Ramos (cell line): ENCODE measurements around the gene HIVEP2.

Experiments
- in situ Hi-C: fragments of 300-500 bp; cut with MboI; formaldehyde crosslinking; loops from one replicate; pipeline ENCODE4 v1.14.3; 2022; ENCODE audit warnings: low sequenced_read_pairs; ENCODE audit not compliant: unreplicated experiment

Gene HIVEP2

DNA sequence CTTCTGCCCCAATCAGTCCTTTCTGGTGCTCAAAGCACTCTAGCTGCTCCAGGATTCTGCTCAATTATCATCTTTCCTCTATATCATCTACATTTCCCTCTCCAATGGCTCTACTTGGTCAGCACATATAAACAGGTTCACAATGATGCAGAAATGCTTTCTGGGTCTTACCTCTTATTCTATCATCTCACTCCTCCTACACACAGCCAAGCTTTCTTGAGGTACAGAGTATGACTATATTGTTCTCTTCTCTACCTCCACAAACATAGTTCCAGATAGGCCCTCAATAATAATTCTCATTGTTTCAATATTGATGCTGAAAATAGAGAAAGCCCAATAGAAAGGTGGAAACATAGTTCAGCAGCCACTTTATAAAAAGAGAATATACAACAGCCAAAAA is 48.2 kb downstream of the HIVEP2 start:
- in situ Hi-C loops: no loop called here

DNA sequence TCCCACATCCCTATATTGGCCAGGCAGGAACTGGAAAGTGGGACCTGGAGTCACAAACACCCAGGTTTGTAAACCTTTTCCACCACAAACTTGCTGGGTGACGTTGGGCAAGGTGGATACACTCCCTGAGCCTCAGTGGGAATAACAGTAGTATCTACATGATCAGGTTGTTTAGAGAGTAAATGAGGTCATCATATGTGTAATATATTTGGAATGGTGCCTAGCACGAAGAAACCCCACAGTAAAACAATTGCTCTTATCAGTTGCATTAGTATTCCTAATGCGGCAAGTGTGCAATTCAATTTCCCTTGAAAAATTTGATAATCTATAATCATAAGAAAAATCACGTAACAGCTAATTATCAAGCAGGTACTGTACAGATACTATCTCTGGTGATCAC is 51.9 kb downstream of the HIVEP2 start:
- in situ Hi-C loops: no loop called here

DNA sequence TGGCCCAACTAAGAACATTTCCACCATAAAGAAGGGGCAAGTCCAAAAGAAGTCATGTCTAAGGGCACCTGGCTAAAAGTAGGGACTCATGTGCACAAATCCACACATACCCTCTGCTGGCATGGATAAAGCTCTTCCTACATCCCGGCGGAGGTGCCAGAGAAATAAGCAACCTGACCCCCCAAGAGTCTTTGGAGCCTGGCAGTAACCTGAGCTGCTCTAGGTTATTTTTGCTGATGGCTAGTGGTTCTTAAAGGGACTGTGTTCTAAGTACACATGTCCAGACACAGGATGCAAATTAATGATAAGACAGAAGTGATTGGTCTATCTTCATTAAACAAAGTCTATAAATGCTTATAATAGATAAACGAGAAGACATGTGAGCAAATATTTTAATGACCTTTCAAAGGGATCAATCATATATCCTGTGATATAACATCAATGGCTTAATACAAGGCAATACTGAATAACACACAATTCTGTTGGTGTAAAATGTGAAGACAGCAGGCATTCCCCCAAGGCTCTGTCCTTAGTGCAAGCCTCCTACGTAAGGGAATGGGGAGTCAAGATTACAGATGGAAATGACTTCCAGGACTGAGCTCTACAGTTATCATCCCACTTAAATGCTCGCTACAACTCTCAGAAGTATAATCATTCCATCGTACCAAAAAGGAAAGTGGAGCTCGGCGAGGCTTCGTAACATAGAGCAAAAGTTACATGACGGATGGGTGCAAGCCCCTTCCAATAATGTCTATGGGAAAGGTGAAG is 52.5 kb downstream of the HIVEP2 start:
- in situ Hi-C loops: no loop called here

DNA sequence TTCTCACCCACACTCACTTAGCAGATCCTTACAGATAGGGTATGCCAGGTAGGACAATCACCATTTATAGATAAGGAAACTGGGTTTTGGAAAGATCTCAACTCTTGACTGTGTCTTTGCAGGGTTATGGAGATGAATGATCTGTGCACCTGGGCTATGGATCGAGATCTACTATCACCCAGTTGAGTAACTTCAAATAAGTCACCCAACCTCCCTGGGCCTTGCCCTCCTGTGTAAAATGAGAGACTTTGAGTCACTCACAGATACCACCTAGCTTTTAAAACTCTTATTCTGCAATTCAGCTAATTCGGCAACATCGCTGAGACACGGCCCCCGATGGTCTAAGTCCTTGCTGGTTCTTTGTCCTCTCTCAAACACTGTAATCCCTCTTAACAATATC is 53.5 kb downstream of the HIVEP2 start:
- in situ Hi-C loops: no loop called here

DNA sequence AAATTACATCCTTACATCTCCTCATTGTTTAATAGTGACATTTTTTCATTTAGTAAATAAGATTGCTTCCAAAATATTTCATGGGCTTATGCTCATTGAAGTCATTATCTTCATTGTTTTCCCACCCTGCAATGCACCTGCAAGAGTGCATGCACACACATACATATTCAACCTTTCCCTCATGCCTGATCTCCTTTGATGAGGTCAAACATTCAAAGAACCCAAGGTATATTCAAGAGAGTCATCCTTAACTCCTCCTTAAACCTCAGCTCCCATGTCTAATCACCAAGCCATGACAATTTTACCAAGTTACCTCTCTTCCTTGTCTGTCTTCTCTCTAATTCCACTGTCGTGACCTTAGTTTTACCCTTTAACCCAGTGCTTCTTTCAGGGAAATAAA is 56.5 kb downstream of the HIVEP2 start:
- in situ Hi-C loops: no loop called here

DNA sequence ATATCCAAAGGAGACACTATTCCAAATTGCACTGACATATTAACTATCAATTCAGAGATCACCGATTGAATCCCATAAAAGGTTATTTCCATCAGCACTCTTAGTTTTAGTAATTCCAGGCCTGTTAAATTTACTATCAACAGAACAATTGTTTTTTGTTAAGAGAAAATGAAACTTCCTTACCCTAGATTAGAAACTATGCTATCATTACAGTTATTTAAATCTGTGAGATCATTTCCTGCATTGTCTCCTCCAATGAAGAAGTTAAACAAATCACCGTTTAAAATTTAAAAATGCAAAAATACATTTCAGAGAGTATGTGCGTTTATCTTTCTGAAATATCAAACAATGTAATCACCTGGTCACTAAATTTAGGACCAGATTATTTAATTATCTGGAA is 57.5 kb downstream of the HIVEP2 start:
- in situ Hi-C loops: no loop called here

DNA sequence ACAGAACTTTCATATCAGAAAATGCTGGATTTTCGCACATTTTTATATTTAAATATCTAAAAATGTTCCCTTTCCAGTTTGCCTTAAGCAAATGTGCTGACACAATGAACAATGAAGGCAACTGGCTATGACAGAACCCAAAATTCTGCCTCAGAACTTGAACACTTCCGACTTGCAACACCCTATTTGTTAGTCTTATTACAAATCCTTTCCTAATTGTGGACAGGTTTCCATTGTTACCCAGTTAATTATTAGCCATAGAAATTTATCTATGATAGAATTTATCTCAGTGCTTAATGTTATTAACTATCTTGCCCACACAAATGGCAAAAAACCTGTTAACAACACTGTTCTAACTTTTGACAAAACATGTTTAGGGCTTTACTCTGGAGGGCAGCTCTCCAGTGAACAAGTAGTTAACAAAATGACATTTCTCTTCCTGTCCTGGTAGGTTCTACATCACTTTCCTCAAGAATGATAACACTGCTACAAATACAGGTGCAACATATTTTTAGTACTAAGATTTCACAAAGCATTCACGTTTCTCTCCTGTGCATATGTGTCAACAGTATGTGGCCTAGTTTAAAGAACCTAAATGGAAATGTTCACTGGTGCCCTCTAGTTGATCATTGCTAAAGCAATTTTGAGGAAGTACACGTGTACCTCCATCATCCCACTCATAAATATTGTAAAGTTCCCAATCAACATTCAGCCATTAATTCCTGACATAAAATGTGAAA is 58.4 kb downstream of the HIVEP2 start:
- in situ Hi-C loops: no loop called here

DNA sequence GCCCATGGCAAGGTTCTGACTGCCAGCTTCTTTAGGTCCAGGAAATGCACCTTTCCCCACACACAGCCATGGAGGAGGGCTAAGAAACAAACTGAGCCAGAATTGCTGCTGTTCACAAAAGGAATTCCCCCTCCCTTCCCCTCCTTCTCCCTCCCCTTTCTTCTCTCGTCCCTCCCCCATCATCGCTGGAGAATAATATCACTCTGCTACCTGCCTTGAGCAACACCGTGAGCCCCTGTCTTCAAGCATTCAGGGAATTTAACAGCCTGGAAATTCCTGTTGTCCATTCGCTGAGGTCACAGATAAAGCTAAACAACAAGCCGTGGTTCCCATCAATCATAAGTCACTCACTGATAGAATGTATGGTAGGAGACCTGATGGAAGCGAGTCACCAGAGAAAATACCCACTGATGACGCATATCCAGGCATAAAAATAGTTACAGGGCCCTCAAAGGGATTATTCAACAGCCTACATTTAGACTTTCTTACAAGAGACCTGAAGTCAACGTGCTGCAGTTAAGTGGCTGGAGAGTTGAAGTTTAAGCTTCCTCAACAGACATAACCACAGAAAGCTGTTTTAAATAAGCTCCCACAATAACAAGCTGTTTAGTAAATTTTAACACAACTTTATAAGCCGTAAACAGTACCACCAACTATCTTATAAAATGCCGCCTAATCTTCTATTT is 59.7 kb downstream of the HIVEP2 start:
- in situ Hi-C loops: no loop called here

DNA sequence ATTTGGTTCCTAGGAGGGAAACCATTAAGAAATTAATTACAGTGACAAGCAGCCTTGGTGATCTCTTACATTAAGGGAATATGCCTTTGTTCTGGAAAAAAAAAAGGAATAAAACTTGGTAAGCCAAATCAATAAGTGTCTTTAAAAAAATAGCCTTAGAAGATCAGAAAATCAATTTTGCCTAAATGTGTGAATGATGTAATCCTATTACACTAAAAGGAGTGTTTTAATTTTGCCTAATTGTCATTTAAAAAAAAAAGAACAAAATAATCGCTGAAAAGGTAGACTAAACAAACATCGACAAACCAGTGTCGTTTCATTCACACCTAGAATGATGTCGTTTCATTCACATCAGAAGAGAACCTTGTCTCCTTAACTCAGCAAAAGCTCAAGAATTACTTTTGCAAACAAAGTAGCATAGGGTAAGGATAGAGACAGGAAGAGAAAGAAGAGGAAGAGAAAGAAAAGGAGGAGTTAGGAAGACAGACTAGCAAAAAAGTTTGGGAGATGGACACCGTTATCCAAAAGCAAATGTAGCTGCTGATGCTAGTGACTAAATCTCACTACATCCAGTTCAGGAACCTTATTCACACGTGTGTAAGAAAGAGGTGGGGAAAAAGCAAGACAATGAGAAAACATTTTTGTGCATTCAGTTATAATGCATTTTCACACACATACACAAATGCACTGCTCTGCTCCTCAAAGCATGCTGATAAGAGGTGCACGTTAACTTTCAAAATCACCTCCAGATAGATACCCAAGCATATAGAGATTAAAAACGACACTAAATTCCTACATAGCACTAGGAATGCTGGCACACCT is 60.6 kb downstream of the HIVEP2 start:
- in situ Hi-C loops: no loop called here

DNA sequence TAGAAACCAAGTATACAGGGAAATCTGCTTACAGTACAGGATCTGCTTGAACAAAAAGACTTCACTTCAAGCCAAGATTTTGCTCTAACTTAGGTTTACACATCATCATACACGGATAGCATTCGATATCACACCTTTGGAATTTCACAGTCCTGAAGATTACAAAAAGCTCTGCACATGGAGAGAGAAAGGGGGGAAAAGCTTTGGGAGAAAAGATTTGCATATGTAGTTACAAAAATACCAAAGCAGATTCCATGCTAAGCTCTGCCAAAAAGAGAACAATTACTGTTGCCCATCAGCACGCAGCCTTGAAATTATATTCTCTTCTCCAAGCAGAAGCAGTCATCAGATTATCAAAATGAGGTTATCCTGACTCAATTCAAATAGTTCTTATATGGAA is 62.0 kb downstream of the HIVEP2 start:
- in situ Hi-C loops: no loop called here

DNA sequence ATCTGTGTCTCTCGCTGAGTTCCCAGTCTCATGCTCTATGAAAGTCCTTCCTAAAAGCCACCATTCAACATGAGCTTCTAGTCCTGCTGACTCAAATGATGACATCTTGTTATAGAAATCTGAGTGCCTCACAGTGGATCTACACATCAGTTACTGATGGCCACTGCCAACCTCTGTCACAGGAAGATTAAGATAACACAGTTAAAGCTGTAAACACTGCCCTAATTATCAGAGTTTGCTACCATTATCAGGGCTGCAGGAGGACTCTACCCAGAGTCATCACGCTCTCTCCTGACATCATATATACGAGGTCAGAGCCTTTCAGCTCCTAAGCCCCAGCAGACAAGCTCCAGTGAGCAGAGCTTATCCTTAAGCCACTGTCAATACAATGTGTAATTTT is 63.2 kb downstream of the HIVEP2 start:
- in situ Hi-C loops: no loop called here

DNA sequence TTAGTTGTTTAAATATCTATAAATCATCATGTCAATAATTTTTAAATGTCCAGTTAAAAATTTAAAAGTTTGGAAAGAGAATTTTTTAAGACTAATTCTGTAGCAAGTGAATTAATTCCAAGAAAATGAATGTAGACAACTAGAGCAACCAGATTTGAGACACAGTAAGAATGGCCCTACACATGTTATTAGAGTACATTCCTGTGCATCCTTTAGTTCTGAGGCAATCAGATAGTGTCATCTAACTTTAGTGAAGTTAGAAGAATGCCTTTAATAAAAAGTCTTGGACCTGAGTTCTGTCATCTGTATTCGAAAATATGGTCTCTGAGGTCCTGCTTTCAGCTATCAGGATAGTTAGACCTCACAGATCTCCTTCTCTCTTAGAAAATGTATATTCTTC is 63.7 kb downstream of the HIVEP2 start:
- in situ Hi-C loops: no loop called here

DNA sequence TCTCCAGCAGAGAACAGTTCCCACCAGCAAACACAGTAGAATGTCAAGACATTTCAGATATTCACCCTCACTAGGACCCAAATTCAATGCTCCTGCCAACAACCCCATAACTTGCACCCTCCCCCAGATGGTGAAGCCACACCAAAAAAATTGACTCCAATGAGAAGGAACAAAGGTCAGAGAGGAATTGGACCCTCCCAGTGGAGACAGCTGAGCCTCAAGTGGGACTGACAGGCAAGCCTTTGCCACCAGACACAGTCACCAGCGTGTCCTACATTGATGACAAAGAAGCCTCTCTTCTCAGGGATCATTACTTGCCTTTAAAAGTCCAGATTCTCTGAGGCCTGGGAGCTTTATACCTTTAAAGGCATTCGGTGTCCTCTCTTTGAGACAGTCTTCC is 64.8 kb downstream of the HIVEP2 start:
- in situ Hi-C loops: no loop called here

DNA sequence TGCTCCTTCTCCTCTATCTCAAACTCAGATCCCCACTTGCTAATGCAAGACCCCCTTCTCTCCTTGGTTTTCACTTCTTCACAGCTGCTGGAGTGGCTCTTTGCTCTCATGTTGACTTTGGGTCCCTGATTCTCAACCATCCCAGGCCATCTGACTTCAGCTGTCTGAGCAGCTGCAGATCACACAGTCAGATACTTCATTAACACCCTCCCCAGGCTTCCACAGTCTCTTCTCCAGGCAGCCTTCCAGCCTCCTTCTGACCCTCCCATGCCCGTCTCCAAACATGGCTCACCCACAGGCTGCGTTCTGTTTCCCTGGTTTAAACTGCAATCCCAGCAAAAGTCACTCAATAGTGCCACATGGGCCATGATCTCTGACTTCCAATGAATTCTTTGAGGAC is 65.4 kb downstream of the HIVEP2 start:
- in situ Hi-C loops: no loop called here

DNA sequence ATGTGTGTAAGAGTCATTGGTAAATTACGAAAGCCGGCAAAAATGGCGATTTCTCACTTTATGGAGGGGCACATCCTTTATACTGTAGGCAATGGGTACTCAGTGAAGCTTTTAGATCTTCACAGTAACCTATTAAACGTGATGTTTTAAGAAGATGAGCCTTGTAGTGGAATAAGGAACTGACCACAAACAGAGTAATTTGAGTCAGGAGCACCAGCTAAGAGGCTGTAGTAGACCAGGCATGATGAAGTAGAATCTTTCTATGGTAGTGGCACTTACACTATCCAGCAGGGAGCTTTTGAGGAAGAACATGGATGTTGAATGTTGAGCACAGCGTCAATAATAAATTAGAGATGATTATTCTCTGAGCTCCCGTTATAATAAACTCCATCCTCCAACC is 65.9 kb downstream of the HIVEP2 start:
- in situ Hi-C loops: no loop called here

DNA sequence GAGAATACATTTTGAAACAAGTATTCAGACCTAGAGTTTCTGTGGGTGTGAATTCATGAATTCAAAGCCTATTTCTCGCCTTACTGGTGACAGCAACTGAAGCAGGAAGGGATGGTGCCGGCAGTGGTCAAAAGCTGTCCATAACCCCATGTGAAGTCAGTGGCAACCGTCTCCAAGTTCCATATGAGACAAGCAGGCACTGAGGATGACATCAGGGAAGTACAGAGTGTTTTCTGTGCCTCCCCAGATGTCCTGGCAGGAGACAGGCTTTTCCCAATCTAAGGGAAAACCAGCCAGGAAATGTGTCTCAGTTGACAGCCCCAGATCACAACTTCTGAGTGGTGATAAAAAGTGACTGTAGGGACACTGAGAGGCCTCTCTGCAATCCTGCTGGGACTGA is 66.6 kb downstream of the HIVEP2 start:
- in situ Hi-C loops: no loop called here

DNA sequence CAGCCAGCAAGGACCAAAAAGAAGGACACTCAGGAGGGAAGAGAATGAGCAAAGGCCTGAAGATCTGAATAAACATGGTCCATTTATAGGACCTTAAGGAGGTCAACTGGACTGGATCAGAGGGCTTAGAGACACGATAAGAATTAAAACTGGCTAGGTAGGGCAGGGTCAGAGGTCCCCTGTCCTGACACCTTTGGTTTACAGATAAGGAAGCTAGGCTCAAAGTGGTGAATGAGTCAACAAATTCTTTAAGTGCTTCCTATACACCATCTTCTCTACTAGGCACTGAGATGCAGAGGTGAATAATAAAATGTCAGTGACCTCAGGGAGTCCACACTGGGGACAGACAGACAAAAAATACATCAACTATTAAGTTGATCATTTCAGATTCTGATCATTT is 70.3 kb downstream of the HIVEP2 start:
- in situ Hi-C loops: no loop called here

DNA sequence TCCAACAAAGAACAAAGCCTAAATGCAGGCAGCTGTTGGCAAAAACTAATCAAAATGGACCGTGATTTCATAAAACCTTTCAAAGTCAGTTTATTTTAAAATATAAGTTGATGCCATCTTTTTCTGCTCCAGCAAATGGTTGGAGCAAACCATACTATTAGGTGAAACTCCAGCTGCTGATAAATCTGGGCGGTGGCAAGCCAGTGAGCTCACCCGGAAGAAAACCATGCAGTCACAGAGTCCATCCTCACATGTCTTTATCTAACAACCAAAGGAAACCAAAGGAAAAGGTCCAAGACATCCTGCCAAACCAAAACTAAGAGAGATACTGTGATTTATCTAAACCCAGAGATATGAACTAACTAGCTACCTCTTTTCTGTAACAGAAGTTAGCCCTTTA is 72.6 kb downstream of the HIVEP2 start:
- in situ Hi-C loops: no loop called here

DNA sequence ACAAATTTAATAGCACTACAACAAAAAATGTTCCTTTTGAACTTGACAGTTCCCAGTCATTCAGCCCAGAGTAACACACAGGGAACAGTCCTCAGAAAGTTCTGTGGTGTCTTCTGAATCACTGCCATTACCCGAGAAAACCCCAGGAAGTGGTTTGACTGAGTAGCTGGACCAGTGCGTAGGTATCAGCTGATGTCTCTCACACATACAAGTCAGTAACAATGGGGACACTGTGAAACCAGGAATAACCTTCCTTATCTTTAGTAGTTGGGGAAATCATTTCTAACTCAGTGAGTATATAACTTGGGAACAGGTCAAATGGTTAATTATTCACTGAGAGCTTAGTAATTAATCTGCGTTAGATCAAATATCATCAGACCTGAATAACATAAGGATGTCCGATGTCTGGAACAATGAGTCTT is 73.1 kb downstream of the HIVEP2 start:
- in situ Hi-C loops: no loop called here

DNA sequence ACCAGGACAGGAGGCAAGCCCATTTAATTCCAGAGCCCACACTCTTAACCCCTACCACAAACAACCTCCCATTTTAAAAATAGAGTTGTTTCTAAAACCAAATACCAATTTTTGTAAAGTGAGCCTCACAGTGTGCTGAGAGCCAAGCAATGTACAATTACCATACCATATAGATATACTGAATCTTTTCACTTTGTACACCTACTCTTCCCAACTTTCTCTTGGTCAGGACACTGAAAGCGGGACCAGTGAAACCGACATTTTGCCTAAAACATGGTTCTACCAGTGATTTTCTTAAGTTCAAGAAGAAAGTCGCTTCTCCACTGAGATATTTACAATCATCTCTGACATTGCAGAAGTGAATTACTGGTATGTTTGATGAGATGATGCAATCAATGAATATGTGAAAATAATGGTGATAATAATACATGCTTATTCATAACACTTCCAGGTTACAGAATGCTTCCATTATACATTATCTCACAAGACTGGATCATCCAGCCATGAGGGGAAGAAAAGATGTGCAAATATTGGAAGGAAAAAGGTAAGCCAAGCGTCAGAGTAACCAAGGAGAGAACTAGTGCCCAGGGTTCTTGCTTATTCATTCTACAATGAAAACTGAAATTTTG is 74.1 kb downstream of the HIVEP2 start:
- in situ Hi-C loops: no loop called here
